Measurements from ENCODE around the gene SNX32.
A peak's percentile ranks its signal among the peaks of the same experiment; 100 is the strongest.

SNX32 gene

GRCh38 chr11:65858681-65859087 lies 24.9 kb downstream of the SNX32 start:
- Histone ChIP-seq H3K27ac (ENCODE audit: poor library complexity, severe bottlenecking) (peak overlapping the region; percentile 91), H3K4me1 (ENCODE audit: insufficient read depth, poor library complexity, severe bottlenecking) (no peaks in the 10 kb centered on the region), H3K27me3 (ENCODE audit: insufficient read depth, poor library complexity, severe bottlenecking) (no peaks in the 10 kb centered on the region), H3K4me3 (ENCODE audit: severe bottlenecking) (peak overlapping the region; percentile 97), H3K9me3 (ENCODE audit: severe bottlenecking) (no peaks in the 10 kb centered on the region), H3K36me3 (ENCODE audit: low read depth) (peaks cover 60% of the 10 kb centered on the region)
- no peak for ATAC-seq (ENCODE audit: low read depth)
- DNase-seq (ENCODE audit: low spot score): no peak
- TF ChIP-seq CTCF (IDR thresholded peaks at IDR 0.05; ENCODE audit: poor library complexity, severe bottlenecking): no peak

GRCh38 chr11:65859095-65859811 lies 25.5 kb downstream of the SNX32 start:
- ATAC-seq (ENCODE audit: low read depth): peak; percentile 71
- H3K9me3 ChIP-seq (ENCODE audit: severe bottlenecking): no peaks in the 10 kb centered on the region
- H3K27ac ChIP-seq (ENCODE audit: poor library complexity, severe bottlenecking): peak overlapping the region; percentile 91
- no peaks in the 10 kb centered on the region for H3K4me1 ChIP-seq (ENCODE audit: insufficient read depth, poor library complexity, severe bottlenecking)
- DNase-seq (ENCODE audit: low spot score): peak; percentile 99
- TF ChIP-seq CTCF (IDR thresholded peaks at IDR 0.05; ENCODE audit: poor library complexity, severe bottlenecking): no peak
- peak overlapping the region; percentile 97 for H3K4me3 ChIP-seq (ENCODE audit: severe bottlenecking)
- H3K36me3 ChIP-seq (ENCODE audit: low read depth): peaks cover 60% of the 10 kb centered on the region
- H3K27me3 ChIP-seq (ENCODE audit: insufficient read depth, poor library complexity, severe bottlenecking): no peaks in the 10 kb centered on the region

GRCh38 chr11:65859812-65860277 lies 26.1 kb downstream of the SNX32 start:
- Histone ChIP-seq H3K4me1 (ENCODE audit: insufficient read depth, poor library complexity, severe bottlenecking) (no peaks in the 10 kb centered on the region), H3K27me3 (ENCODE audit: insufficient read depth, poor library complexity, severe bottlenecking) (no peaks in the 10 kb centered on the region), H3K9me3 (ENCODE audit: severe bottlenecking) (no peaks in the 10 kb centered on the region), H3K27ac (ENCODE audit: poor library complexity, severe bottlenecking) (peak overlapping the region; percentile 91), H3K4me3 (ENCODE audit: severe bottlenecking) (peak overlapping the region; percentile 97), H3K36me3 (ENCODE audit: low read depth) (peaks cover 61% of the 10 kb centered on the region)
- 0 out of 3 replicates have a peak, but pooled peaks have one; percentile 0 for ATAC-seq (ENCODE audit: low read depth)
- TF ChIP-seq CTCF (IDR thresholded peaks at IDR 0.05; ENCODE audit: poor library complexity, severe bottlenecking): no peak
- DNase-seq (ENCODE audit: low spot score): no peak

GRCh38 chr11:65860278-65861164 lies 26.8 kb downstream of the SNX32 start, which contains the start of gene MUS81:
TSS of gene MUS81 (plus strand) at chr11:65860433. CDS start at chr11:65860754, 321 bp downstream.
- ATAC-seq (ENCODE audit: low read depth): peak; percentile 49
- H3K27ac ChIP-seq (ENCODE audit: poor library complexity, severe bottlenecking): peak within 1 kb of the TSS; percentile 91
- H3K27me3 ChIP-seq (ENCODE audit: insufficient read depth, poor library complexity, severe bottlenecking): no peaks in the 10 kb centered on the region
- H3K36me3 ChIP-seq (ENCODE audit: low read depth): peaks cover 63% of the 10 kb centered on the region
- no peaks in the 10 kb centered on the region for H3K4me1 ChIP-seq (ENCODE audit: insufficient read depth, poor library complexity, severe bottlenecking)
- peak within 1 kb of the TSS; percentile 97 for H3K4me3 ChIP-seq (ENCODE audit: severe bottlenecking)
- no peaks in the 10 kb centered on the region for H3K9me3 ChIP-seq (ENCODE audit: severe bottlenecking)
- peak; percentile 95 for TF ChIP-seq CTCF (IDR thresholded peaks at IDR 0.05; ENCODE audit: poor library complexity, severe bottlenecking)
- peak; percentile 98 for DNase-seq (ENCODE audit: low spot score)
